K562 (cell line): ENCODE results near the gene VPS37B. TPM values are rescaled to one million over a fixed set of nuclear protein-coding genes. Genes with fewer than 3 reads are reported as not detected.

Experiments used
- ESRRB ChIP-seq: fragments of 250-450 bp; sonication (Bioruptor Pico); IDR thresholded peaks from 2 replicates; pipeline ENCODE4 v1.5.0; 2020; ENCODE audit warnings: mild to moderate bottlenecking, moderate library complexity, borderline replicate concordance
- GABPB2 ChIP-seq: fragments of 250-450 bp; sonication (Bioruptor Pico); conservative IDR thresholded peaks from 2 replicates; pipeline ENCODE4 v1.5.1; 2021; ENCODE audit warnings: mild to moderate bottlenecking
- HMGN3 ChIP-seq: IDR thresholded peaks from 2 replicates; pipeline ENCODE4 v1.6.1; 2011; ENCODE audit warnings: borderline replicate concordance, low read depth, mild to moderate bottlenecking, mixed read lengths, low read length; ENCODE audit not compliant: insufficient read length; ENCODE audit errors: extremely low read depth
- HNRNPLL ChIP-seq: fragments of 200-400 bp; formaldehyde crosslinking; IDR thresholded peaks from 2 replicates; pipeline ENCODE4 v1.6.1; 2017; ENCODE audit warnings: low read length, low read depth, mild to moderate bottlenecking; ENCODE audit not compliant: poor library complexity, severe bottlenecking
- KAT2B ChIP-seq: IDR thresholded peaks from one replicate; pipeline ENCODE4 v1.6.1; 2012; ENCODE audit warnings: low read depth, mild to moderate bottlenecking, control low read depth, inconsistent platforms, low read length, moderate library complexity
- MTA1 ChIP-seq: fragments of 450-650 bp; IDR thresholded peaks from 2 replicates; pipeline ENCODE4 v1.6.1; 2017; ENCODE audit warnings: borderline replicate concordance
- NFXL1 ChIP-seq: fragments of 450-650 bp; formaldehyde crosslinking; IDR thresholded peaks from 2 replicates; pipeline ENCODE4 v1.4.0; 2021; ENCODE audit warnings: mild to moderate bottlenecking
- RUNX1 ChIP-seq: sonication (generic); IDR thresholded peaks from 2 replicates; pipeline ENCODE4 v1.6.1; 2016; ENCODE audit warnings: antibody characterized with exemption, low read depth
- SMAD1 ChIP-seq: fragments of 150-350 bp; IDR thresholded peaks from 2 replicates; pipeline ENCODE4 v1.6.1; 2014; ENCODE audit warnings: low read length, low read depth; ENCODE audit not compliant: partially characterized antibody
- SRF ChIP-seq, 2 experiments: fragments of 250-450, 450-650 bp in 1 of 2; sonication (Bioruptor Pico) in 1 of 2; sonication (generic) in 1 of 2; formaldehyde crosslinking; IDR thresholded peaks; 2 replicates each; pipeline versions ENCODE4 v1.5.0 to v1.5.1; 2020 to 2022; ENCODE audit warnings: mild to moderate bottlenecking in 1 of 2, missing genetic modification reagents in 1 of 2
- THRB ChIP-seq: fragments of 450-650 bp; formaldehyde crosslinking; conservative IDR thresholded peaks from 2 replicates; pipeline ENCODE4 v1.4.0; 2022; ENCODE audit warnings: mild to moderate bottlenecking, missing genetic modification characterization
- USF2 ChIP-seq: sonication (generic); formaldehyde crosslinking; IDR thresholded peaks from 2 replicates; pipeline ENCODE4 v1.5.0; 2020; ENCODE audit warnings: missing genetic modification reagents
- ZFX ChIP-seq: sonication (generic); formaldehyde crosslinking; IDR thresholded peaks from 2 replicates; pipeline ENCODE4 v1.8.0; 2022; ENCODE audit warnings: mild to moderate bottlenecking, missing genetic modification reagents, moderate library complexity
- ZKSCAN3 ChIP-seq: fragments of 250-450 bp; sonication (Bioruptor Pico); IDR thresholded peaks from 2 replicates; pipeline ENCODE4 v1.4.0; 2020
- ZNF282 ChIP-seq: sonication (generic); formaldehyde crosslinking; IDR thresholded peaks from 2 replicates; pipeline ENCODE4 v1.8.1; 2023; ENCODE audit warnings: missing genetic modification reagents
- ZNF764 ChIP-seq: fragments of 250-450 bp; sonication (Bioruptor Pico); IDR thresholded peaks from 2 replicates; pipeline ENCODE4 v1.4.0; 2020; ENCODE audit warnings: low read depth, mild to moderate bottlenecking, moderate library complexity
- ZSCAN29 ChIP-seq: fragments of 450-650 bp; IDR thresholded peaks from 2 replicates; pipeline ENCODE4 v1.6.1; 2017
- polyA plus RNA-seq, 8 experiments: library from polyadenylated mRNA; depleted of rRNA in 4 of 8; stranded (reverse) in 5 of 8; unstranded in 3 of 8; fragments of >200 nt; fragmentation: Nextera tagmentation in 2 of 8; fragmentation: Illumina TruSeq in 1 of 8; extraction: Ambion mirVana in 2 of 8; extraction: Trizol in 1 of 8; gene quantifications; 2 replicates each; pipeline versions ENCODE4 v1.2.1 to v1.2.3, GENCODE V29; 2011 to 2014; ENCODE audit warnings: inconsistent platforms in 1 of 8, missing spikeins in 1 of 8
- total RNA-seq, 7 experiments: library from RNA; depleted of rRNA in 6 of 7; stranded (reverse); fragments of >200 nt in 6 of 7; fragmentation: Illumina TruSeq in 2 of 7; extraction: Trizol in 2 of 7; gene quantifications; 2 replicates each; pipeline versions ENCODE4 v1.2.1 to v1.2.3, GENCODE V29; 2011 to 2021; ENCODE audit warnings: low replicate concordance in 1 of 7
- TF ChIP-seq, protein P1 (sequence below): fragments of 450-650 bp; IDR thresholded peaks from 2 replicates; pipeline ENCODE4 v1.7.0; 2016; ENCODE audit warnings: borderline replicate concordance
- TF ChIP-seq, protein P2 (sequence below): fragments of 250-450 bp; sonication (Bioruptor Pico); IDR thresholded peaks from 2 replicates; pipeline ENCODE4 v1.8.0; 2021; ENCODE audit warnings: moderate library complexity, mild to moderate bottlenecking, inconsistent platforms
- TF ChIP-seq, protein P3 (sequence below): fragments of 450-650 bp; IDR thresholded peaks from 2 replicates; pipeline ENCODE4 v1.6.1; 2018; ENCODE audit not compliant: partially characterized antibody

Gene VPS37B
- total and polyA plus RNA-seq, 9 of the 15 experiments (the other 6 are each of a cell fraction or from before 2014, with no cell fraction given): 0.28 to 37.4 (median 17.9) TPM

- TF ChIP-seq ESRRB (CRISPR knock-in tag): no peak
- TF ChIP-seq RUNX1: no peak
- no peak for TF ChIP-seq ZNF282 (CRISPR knock-in tag)
- TF ChIP-seq THRB (CRISPR knock-in tag): no peak
- no peak for TF ChIP-seq SMAD1
- TF ChIP-seq MTA1: no peak
- TF ChIP-seq HMGN3: no peak
- no peak for TF ChIP-seq USF2
- TF ChIP-seq SRF (CRISPR knock-in tag; IDR thresholded peaks at IDR 0.05): no peak
- no peak for TF ChIP-seq ZFX (CRISPR knock-in tag)
- TF ChIP-seq HNRNPLL: no peak
- TF ChIP-seq, protein P1, sequence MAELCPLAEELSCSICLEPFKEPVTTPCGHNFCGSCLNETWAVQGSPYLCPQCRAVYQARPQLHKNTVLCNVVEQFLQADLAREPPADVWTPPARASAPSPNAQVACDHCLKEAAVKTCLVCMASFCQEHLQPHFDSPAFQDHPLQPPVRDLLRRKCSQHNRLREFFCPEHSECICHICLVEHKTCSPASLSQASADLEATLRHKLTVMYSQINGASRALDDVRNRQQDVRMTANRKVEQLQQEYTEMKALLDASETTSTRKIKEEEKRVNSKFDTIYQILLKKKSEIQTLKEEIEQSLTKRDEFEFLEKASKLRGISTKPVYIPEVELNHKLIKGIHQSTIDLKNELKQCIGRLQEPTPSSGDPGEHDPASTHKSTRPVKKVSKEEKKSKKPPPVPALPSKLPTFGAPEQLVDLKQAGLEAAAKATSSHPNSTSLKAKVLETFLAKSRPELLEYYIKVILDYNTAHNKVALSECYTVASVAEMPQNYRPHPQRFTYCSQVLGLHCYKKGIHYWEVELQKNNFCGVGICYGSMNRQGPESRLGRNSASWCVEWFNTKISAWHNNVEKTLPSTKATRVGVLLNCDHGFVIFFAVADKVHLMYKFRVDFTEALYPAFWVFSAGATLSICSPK: no peak
- TF ChIP-seq, protein P2, sequence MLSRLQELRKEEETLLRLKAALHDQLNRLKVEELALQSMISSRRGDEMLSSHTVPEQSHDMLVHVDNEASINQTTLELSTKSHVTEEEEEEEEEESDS (CRISPR knock-in tag): no peak
- TF ChIP-seq ZKSCAN3: no peak
- TF ChIP-seq, protein P3, sequence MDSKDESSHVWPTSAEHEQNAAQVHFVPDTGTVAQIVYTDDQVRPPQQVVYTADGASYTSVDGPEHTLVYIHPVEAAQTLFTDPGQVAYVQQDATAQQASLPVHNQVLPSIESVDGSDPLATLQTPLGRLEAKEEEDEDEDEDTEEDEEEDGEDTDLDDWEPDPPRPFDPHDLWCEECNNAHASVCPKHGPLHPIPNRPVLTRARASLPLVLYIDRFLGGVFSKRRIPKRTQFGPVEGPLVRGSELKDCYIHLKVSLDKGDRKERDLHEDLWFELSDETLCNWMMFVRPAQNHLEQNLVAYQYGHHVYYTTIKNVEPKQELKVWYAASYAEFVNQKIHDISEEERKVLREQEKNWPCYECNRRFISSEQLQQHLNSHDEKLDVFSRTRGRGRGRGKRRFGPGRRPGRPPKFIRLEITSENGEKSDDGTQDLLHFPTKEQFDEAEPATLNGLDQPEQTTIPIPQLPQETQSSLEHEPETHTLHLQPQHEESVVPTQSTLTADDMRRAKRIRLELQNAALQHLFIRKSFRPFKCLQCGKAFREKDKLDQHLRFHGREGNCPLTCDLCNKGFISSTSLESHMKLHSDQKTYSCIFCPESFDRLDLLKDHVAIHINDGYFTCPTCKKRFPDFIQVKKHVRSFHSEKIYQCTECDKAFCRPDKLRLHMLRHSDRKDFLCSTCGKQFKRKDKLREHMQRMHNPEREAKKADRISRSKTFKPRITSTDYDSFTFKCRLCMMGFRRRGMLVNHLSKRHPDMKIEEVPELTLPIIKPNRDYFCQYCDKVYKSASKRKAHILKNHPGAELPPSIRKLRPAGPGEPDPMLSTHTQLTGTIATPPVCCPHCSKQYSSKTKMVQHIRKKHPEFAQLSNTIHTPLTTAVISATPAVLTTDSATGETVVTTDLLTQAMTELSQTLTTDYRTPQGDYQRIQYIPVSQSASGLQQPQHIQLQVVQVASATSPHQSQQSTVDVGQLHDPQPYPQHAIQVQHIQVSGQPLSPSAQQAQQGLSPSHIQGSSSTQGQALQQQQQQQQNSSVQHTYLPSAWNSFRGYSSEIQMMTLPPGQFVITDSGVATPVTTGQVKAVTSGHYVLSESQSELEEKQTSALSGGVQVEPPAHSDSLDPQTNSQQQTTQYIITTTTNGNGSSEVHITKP: peak; percentile 82
- no peak for TF ChIP-seq KAT2B
- no peak for TF ChIP-seq ZNF764
- TF ChIP-seq NFXL1: no peak
- TF ChIP-seq ZSCAN29: no peak
- TF ChIP-seq GABPB2 (CRISPR knock-in tag): no peak
Measured at GRCh38 chr12:122894193-122895121, 1.5 kb downstream of the VPS37B start (continued).
